Amniotic stem cell (primary cell): ENCODE data around the gene ZNF836.
"Not testable (repeated sequence)": the region's sequence is repeated elsewhere in the genome, so short reads cannot be mapped to it uniquely, and the experiment has no call there.

Experiments used
- DNase-seq: peaks from one replicate; lab custom pipeline; 2025; lab: John Stamatoyannopoulos, UW

ZNF836 gene

GRCh38 chr19:52171321-52172169, at the start of gene ZNF836:
TSS of gene ZNF836 (minus strand) at chr19:52171621. CDS start at chr19:52168072, 3,549 bp downstream.
- DNase-seq, result no peak

GRCh38 chr19:52221031-52221430, 49.6 kb upstream of the ZNF836 start:
- DNase-seq, result no peak

GRCh38 chr19:52219611-52220010, 48.2 kb upstream of the ZNF836 start:
- no peak for DNase-seq

GRCh38 chr19:52217576-52217975, 46.2 kb upstream of the ZNF836 start:
- DNase-seq, result no peak

- no peak for DNase-seq
These were observed 45.0 kb upstream of the ZNF836 start for GRCh38 chr19:52216401-52216800.

GRCh38 chr19:52214241-52214640, 42.8 kb upstream of the ZNF836 start:
- no peak for DNase-seq

- no peak for DNase-seq
These were observed 41.3 kb upstream of the ZNF836 start for GRCh38 chr19:52212572-52213255.

- DNase-seq, result no peak
These were observed 40.6 kb upstream of the ZNF836 start for GRCh38 chr19:52211926-52212571.

- DNase-seq, result no peak
These were observed 39.8 kb upstream of the ZNF836 start for GRCh38 chr19:52211203-52211602.

GRCh38 chr19:52206481-52206880, 35.1 kb upstream of the ZNF836 start:
- DNase-seq, result no peak

- DNase-seq, result not testable (repeated sequence)
These were observed 29.5 kb upstream of the ZNF836 start for GRCh38 chr19:52200755-52201391.

GRCh38 chr19:52200044-52200443, 28.6 kb upstream of the ZNF836 start:
- DNase-seq, result peak; percentile 36

GRCh38 chr19:52198678-52199077, 27.3 kb upstream of the ZNF836 start:
- DNase-seq, result no peak

- DNase-seq, result no peak
These were observed 26.5 kb upstream of the ZNF836 start for GRCh38 chr19:52197964-52198363.

GRCh38 chr19:52196256-52196967, 25.0 kb upstream of the ZNF836 start:
- DNase-seq, result no peak

GRCh38 chr19:52191951-52192350, 20.5 kb upstream of the ZNF836 start:
- no peak for DNase-seq

GRCh38 chr19:52191389-52191788, 20.0 kb upstream of the ZNF836 start:
- no peak for DNase-seq

GRCh38 chr19:52190487-52191293, 19.3 kb upstream of the ZNF836 start:
- DNase-seq, result no peak

- peak; percentile 100 for DNase-seq
These were observed 18.5 kb upstream of the ZNF836 start, which contains the start of gene PPP2R1A for GRCh38 chr19:52189735-52190486. TSS of gene PPP2R1A (plus strand) at chr19:52190052. CDS start at chr19:52190097, 45 bp downstream.
